Keratinocyte (primary cell): Measurements from ENCODE around the gene NES. TPM values are rescaled to one million over a fixed set of nuclear protein-coding genes. Genes with fewer than 3 reads are reported as not detected.

Experiments
- DNase-seq: peaks from one replicate; pipeline ENCODE4 v3.0.0-alpha.2; 2011; ENCODE audit warnings: low read depth, missing footprints, low spot score
- FAIRE-seq: peaks from 2 replicates; lab custom pipeline; 2011; peaks lifted over from hg19 to GRCh38; lab: Jason Lieb, UNC
- H2AFZ ChIP-seq: 2 replicates; pipeline ENCODE4 v1.6.0; 2012; ENCODE audit warnings: low read length, control low read depth, inconsistent platforms; ENCODE audit not compliant: control insufficient read depth
- H3K27ac ChIP-seq: 2 replicates; pipeline ENCODE4 v1.5.1; 2011; ENCODE audit warnings: low read length; ENCODE audit not compliant: control insufficient read depth, insufficient read depth
- H3K27me3 ChIP-seq: 3 replicates; pipeline ENCODE4 v1.6.0; 2011; ENCODE audit warnings: low read length; ENCODE audit not compliant: control insufficient read depth, insufficient read depth; ENCODE audit errors: extremely low read depth
- H3K36me3 ChIP-seq, 2 experiments: 2 replicates in 1 of 2; 3 replicates in 1 of 2; pipeline ENCODE4 v1.5.1; 2011; ENCODE audit warnings: low read length in 2 of 2, mild to moderate bottlenecking in 1 of 2; ENCODE audit not compliant: control insufficient read depth in 2 of 2, insufficient read depth in 2 of 2; ENCODE audit errors: extremely low read depth in 1 of 2
- H3K4me1 ChIP-seq: 3 replicates; pipeline ENCODE4 v1.5.1; 2011; ENCODE audit warnings: low read length; ENCODE audit not compliant: control insufficient read depth, insufficient read depth; ENCODE audit errors: extremely low read depth
- H3K4me2 ChIP-seq: 3 replicates; pipeline ENCODE4 v1.6.0; 2011; ENCODE audit warnings: low read depth, low read length; ENCODE audit not compliant: control insufficient read depth, insufficient read depth; ENCODE audit errors: extremely low read depth
- H3K4me3 ChIP-seq, 3 experiments: fragments of 200-600 bp in 1 of 3; sonication (generic) in 1 of 3; 2 replicates in 2 of 3; 3 replicates in 1 of 3; pipeline ENCODE4 v1.5.1; 2011 to 2016; ENCODE audit warnings: low read length in 3 of 3, mild to moderate bottlenecking in 3 of 3, control low read depth in 2 of 3, inconsistent platforms in 1 of 3, low read depth in 1 of 3, mixed read lengths in 1 of 3, mixed run types in 1 of 3, moderate library complexity in 1 of 3; ENCODE audit not compliant: control insufficient read depth in 2 of 3, insufficient read depth in 2 of 3; ENCODE audit errors: extremely low read depth in 1 of 3
- H3K79me2 ChIP-seq: 2 replicates; pipeline ENCODE4 v1.6.0; 2012; ENCODE audit warnings: low read length; ENCODE audit not compliant: control insufficient read depth, insufficient read depth
- H3K9ac ChIP-seq: 3 replicates; pipeline ENCODE4 v1.6.0; 2011; ENCODE audit warnings: low read length; ENCODE audit not compliant: control insufficient read depth, insufficient read depth; ENCODE audit errors: extremely low read depth
- H3K9me1 ChIP-seq: 3 replicates; pipeline ENCODE4 v1.6.0; 2011; ENCODE audit warnings: low read length; ENCODE audit not compliant: control insufficient read depth, insufficient read depth; ENCODE audit errors: extremely low read depth
- H3K9me3 ChIP-seq: 2 replicates; pipeline ENCODE4 v1.5.1; 2012; ENCODE audit warnings: low read depth, low read length; ENCODE audit not compliant: control insufficient read depth
- H4K20me1 ChIP-seq: 3 replicates; pipeline ENCODE4 v1.6.0; 2011; ENCODE audit warnings: low read length; ENCODE audit not compliant: control insufficient read depth, insufficient read depth; ENCODE audit errors: extremely low read depth
- EZH2 ChIP-seq: IDR thresholded peaks from one replicate; pipeline ENCODE4 v1.6.1; 2012; ENCODE audit warnings: inconsistent platforms, mild to moderate bottlenecking, low read length, moderate library complexity
- dilution Hi-C: fragments of 300-500 bp; cut with MboI; formaldehyde crosslinking; loops from one replicate; pipeline ENCODE4 v1.7.0; 2020; ENCODE audit warnings: low sequenced_read_pairs; ENCODE audit not compliant: extremely low pct_ligation_motif_present
- polyA plus RNA-seq, 5 experiments: library from polyadenylated mRNA; depleted of rRNA in 3 of 5; stranded (reverse) in 3 of 5; stranded (forward) in 1 of 5; unstranded in 1 of 5; fragments of >200 nt; gene quantifications; 1 replicate in 1 of 5; 2 replicates in 3 of 5; 3 replicates in 1 of 5; pipeline versions ENCODE4 v1.2.1 to v1.2.3, GENCODE V29; 2011 to 2012; ENCODE audit warnings: missing spikeins in 2 of 5, low read depth in 1 of 5, low replicate concordance in 1 of 5
- TF ChIP-seq, protein P1 (sequence below), 3 experiments: IDR thresholded peaks in 1 of 3; conservative IDR thresholded peaks in 1 of 3; optimal IDR thresholded peaks in 1 of 3; 2 replicates in 2 of 3; 3 replicates in 1 of 3; pipeline versions ENCODE3 to v1.5.1; 2011; ENCODE audit warnings: low read length in 3 of 3, mild to moderate bottlenecking in 3 of 3, moderate library complexity in 2 of 3, control low read depth in 1 of 3, inconsistent platforms in 1 of 3; ENCODE audit not compliant: insufficient read depth in 2 of 3; ENCODE audit errors: extremely low read depth in 1 of 3

NES gene
- polyA plus RNA-seq, 1 donor (not counting 4 experiments of a cell fraction or from before 2014, with no cell fraction given): not detected

DNA sequence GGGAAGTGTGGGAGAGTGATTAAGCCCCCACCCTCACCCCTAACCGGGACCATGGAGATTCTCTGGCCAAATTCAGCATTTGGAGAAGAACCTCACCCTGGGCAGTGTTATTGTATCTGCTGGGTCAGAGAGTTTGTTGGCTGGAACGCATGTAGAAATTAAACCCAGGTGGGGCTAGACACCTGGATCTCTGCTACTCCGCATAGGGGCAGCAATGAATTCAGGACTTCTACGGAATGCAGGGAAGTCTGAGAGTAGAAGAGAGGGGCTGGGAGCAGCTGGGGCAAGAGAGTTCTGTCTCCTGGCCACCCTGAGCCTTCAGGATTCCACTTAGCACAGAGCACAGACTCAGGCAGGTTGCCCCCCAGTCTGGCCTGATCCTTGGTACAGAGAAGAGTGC is 31.8 kb upstream of the NES start:
- Histone ChIP-seq H3K9me1 (no peaks in the 10 kb centered on the region), H3K36me3 (no peaks in the 10 kb centered on the region), H2AFZ (no peak overlapping the region), H4K20me1 (no peaks in the 10 kb centered on the region), H3K4me1 (peaks cover 37% of the 10 kb centered on the region), H3K9ac (no peak overlapping the region), H3K27ac (no peak overlapping the region), H3K4me3 (no peak overlapping the region), H3K79me2 (no peaks in the 10 kb centered on the region), H3K27me3 (peaks cover 20% of the 10 kb centered on the region), H3K4me2 (no peak overlapping the region), H3K9me3 (no peaks in the 10 kb centered on the region)
- DNase-seq: no peak
- no peak for FAIRE-seq
- dilution Hi-C loops: no loop called here
- TF ChIP-seq, protein P1, sequence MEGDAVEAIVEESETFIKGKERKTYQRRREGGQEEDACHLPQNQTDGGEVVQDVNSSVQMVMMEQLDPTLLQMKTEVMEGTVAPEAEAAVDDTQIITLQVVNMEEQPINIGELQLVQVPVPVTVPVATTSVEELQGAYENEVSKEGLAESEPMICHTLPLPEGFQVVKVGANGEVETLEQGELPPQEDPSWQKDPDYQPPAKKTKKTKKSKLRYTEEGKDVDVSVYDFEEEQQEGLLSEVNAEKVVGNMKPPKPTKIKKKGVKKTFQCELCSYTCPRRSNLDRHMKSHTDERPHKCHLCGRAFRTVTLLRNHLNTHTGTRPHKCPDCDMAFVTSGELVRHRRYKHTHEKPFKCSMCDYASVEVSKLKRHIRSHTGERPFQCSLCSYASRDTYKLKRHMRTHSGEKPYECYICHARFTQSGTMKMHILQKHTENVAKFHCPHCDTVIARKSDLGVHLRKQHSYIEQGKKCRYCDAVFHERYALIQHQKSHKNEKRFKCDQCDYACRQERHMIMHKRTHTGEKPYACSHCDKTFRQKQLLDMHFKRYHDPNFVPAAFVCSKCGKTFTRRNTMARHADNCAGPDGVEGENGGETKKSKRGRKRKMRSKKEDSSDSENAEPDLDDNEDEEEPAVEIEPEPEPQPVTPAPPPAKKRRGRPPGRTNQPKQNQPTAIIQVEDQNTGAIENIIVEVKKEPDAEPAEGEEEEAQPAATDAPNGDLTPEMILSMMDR (optimal IDR thresholded peaks at IDR 0.05 in 1 of 3, IDR thresholded peaks at IDR 0.05 in 1 of 3, conservative IDR thresholded peaks at IDR 0.05 in 1 of 3; ENCODE audit: extremely low read depth in 1 of 3, insufficient read depth in 2 of 3, low read length in 3 of 3): no peak
- no peak for TF ChIP-seq EZH2

DNA sequence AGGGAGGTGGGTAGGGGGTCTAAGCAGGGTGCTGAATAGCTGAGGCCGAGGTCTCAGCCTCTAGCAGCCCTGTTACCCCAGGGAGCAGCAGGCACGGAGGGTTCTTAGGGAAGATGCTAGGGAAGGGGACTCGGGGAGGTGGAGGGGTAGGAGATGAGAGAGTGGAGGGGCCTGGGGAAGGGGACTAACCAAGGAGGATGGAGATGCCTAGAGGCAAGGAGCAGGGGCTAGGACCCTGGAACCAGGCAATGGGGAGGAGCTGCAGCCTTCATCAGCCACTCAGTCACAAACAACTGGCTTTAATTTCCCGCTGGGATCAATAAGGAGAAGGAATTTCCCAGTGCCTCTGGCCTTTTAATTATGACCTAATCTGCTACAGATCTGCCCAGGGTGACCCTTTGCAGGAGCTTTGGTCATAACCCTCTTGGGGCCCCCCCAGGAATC is 31.0 kb upstream of the NES start:
- no peak overlapping the region for H3K4me3 ChIP-seq
- no peak overlapping the region for H3K9ac ChIP-seq
- H3K9me3 ChIP-seq: no peaks in the 10 kb centered on the region
- no peak for DNase-seq
- peaks cover 20% of the 10 kb centered on the region for H3K27me3 ChIP-seq
- peaks cover 37% of the 10 kb centered on the region for H3K4me1 ChIP-seq
- no peak for TF ChIP-seq EZH2
- TF ChIP-seq, protein P1 (optimal IDR thresholded peaks at IDR 0.05 in 1 of 3, IDR thresholded peaks at IDR 0.05 in 1 of 3, conservative IDR thresholded peaks at IDR 0.05 in 1 of 3; ENCODE audit: extremely low read depth in 1 of 3, insufficient read depth in 2 of 3, low read length in 3 of 3): no peak
- FAIRE-seq: no peak
- no peaks in the 10 kb centered on the region for H3K36me3 ChIP-seq
- H2AFZ ChIP-seq: no peak overlapping the region
- H3K27ac ChIP-seq: no peak overlapping the region
- H3K79me2 ChIP-seq: no peaks in the 10 kb centered on the region
- dilution Hi-C loops: no loop called here
- H4K20me1 ChIP-seq: no peaks in the 10 kb centered on the region
- H3K4me2 ChIP-seq: no peak overlapping the region
- no peaks in the 10 kb centered on the region for H3K9me1 ChIP-seq
